Measurements from ENCODE around the gene CPNE6. TPM values are rescaled to one million over a fixed set of nuclear protein-coding genes. Genes with fewer than 3 reads are reported as not detected.
"Not testable (repeated sequence)": the region's sequence is repeated elsewhere in the genome, so short reads cannot be mapped to it uniquely, and the experiment has no call there.

CPNE6 gene
- total and polyA plus RNA-seq, 2 of the 13 experiments (the other 11 are each of a cell fraction or from before 2014, with no cell fraction given), result not detected

GRCh38 chr14:24031331-24031730 is 40.0 kb upstream of the CPNE6 start:
- H2AFZ ChIP-seq (ENCODE audit: low read length); H3K9ac ChIP-seq (ENCODE audit: insufficient read depth, low read depth, low read length); H3K4me3 ChIP-seq (replicated peaks in 1 of 3; ENCODE audit: insufficient read depth in 1 of 3, low read depth in 2 of 3, low read length in 3 of 3); H3K79me2 ChIP-seq (ENCODE audit: insufficient read depth, low read length); H3K27ac ChIP-seq (ENCODE audit: extremely low read length, insufficient read depth, low read length); POLR2A ChIA-PET; ATAC-seq; H4K20me1 ChIP-seq (ENCODE audit: insufficient read depth, low read length); H3K27me3 ChIP-seq (ENCODE audit: control insufficient read depth in 1 of 2, insufficient read depth in 2 of 2, low read length in 2 of 2); H3K4me2 ChIP-seq (ENCODE audit: low read depth, low read length); FAIRE-seq; BruUV-seq (replicated peaks); DNase-seq (ENCODE audit: low spot score); CTCF ChIA-PET (ENCODE audit: low intra/inter-chr PET ratio, low total read pairs); H3K36me3 ChIP-seq (replicated peaks in 1 of 2; ENCODE audit: control insufficient read depth in 1 of 2, insufficient read depth in 2 of 2, low read length in 2 of 2): not testable (repeated sequence)
- intact Hi-C loops (cut with micrococcal nuclease; ENCODE audit: unreplicated experiment) (loop anchor here (10.0 kb wide), 1 partner anchor 307 kb away; no protein-coding TSS in a partner anchor), in situ Hi-C loops (cut with HindIII; ENCODE audit: extremely low pct_ligation_motif_present, low pct_unique_long_range_greater_than_20kb) (loop anchor here (10.0 kb wide), 1 partner anchor 47 kb away; the partner anchor contains the start of gene DHRS4L2)
- Histone ChIP-seq H3K4me1 (ENCODE audit: insufficient read depth, low read length) (peaks cover 43% of the 10 kb centered on the region), H3K9me3 (ENCODE audit: low read length) (peaks cover 12% of the 10 kb centered on the region)
- TF ChIP-seq ZMYM3 (CRISPR knock-in tag; IDR thresholded peaks at IDR 0.05), result peak; percentile 59; the same call in 1 of the 2 replicates
- TF ChIP-seq HMG20A (CRISPR knock-in tag; IDR thresholded peaks at IDR 0.05; ENCODE audit: borderline replicate concordance), result peak; percentile 17; the same call in 1 of the 2 replicates
- 0 out of 2 replicates have a peak, but pooled peaks have one; percentile 8 for TF ChIP-seq KDM1A (CRISPR knock-in tag; IDR thresholded peaks at IDR 0.05)
- 0 out of 2 replicates have a peak, but pooled peaks have one; percentile 19 for TF ChIP-seq SKIL (CRISPR knock-in tag; IDR thresholded peaks at IDR 0.05; ENCODE audit: borderline replicate concordance)
- WGBS (ENCODE audit: low lambda C conversion rate), result 63% methylated on average over 2 of the region's 2 CpGs

- Histone ChIP-seq H4K20me1 (ENCODE audit: insufficient read depth, low read length) (no peaks in the 10 kb centered on the region), H2AFZ (ENCODE audit: low read length) (no peak overlapping the region), H3K4me2 (ENCODE audit: low read depth, low read length) (no peak overlapping the region), H3K9me3 (ENCODE audit: low read length) (peaks cover 12% of the 10 kb centered on the region), H3K79me2 (ENCODE audit: insufficient read depth, low read length) (no peaks in the 10 kb centered on the region), H3K27me3 (ENCODE audit: control insufficient read depth in 1 of 2, insufficient read depth in 2 of 2, low read length in 2 of 2) (no peaks in the 10 kb centered on the region), H3K27ac (ENCODE audit: extremely low read length, insufficient read depth, low read length) (no peak overlapping the region), H3K4me3 (replicated peaks in 1 of 3; ENCODE audit: insufficient read depth in 1 of 3, low read depth in 2 of 3, low read length in 3 of 3) (no peak overlapping the region), H3K4me1 (ENCODE audit: insufficient read depth, low read length) (peaks cover 43% of the 10 kb centered on the region), H3K36me3 (replicated peaks in 1 of 2; ENCODE audit: control insufficient read depth in 1 of 2, insufficient read depth in 2 of 2, low read length in 2 of 2) (no peaks in the 10 kb centered on the region), H3K9ac (ENCODE audit: insufficient read depth, low read depth, low read length) (no peak overlapping the region)
- intact Hi-C loops (cut with micrococcal nuclease; ENCODE audit: unreplicated experiment), result loop anchor here (10.0 kb wide), 1 partner anchor 308 kb away; no protein-coding TSS in a partner anchor
- ChIA-PET CTCF (ENCODE audit: low intra/inter-chr PET ratio, low total read pairs) (no interaction called here), POLR2A (interaction anchor here (0.7 to 1.1 kb wide), 3 partner anchors 51 to 77 kb away, joined by 4 read pairs; partner anchors contain the start of gene PCK2)
- 17% methylated on average over 2 of the region's 2 CpGs for WGBS (ENCODE audit: low lambda C conversion rate)
- BruUV-seq (replicated peaks), result no TSS peak
- FAIRE-seq (no peak), DNase-seq (ENCODE audit: low spot score) (peak; percentile 89), ATAC-seq (no peak)
- in situ Hi-C loops (cut with HindIII; ENCODE audit: extremely low pct_ligation_motif_present, low pct_unique_long_range_greater_than_20kb), result loop anchor here (10.0 kb wide), 1 partner anchor 48 kb away; the partner anchor contains the start of gene DHRS4L2
- TF ChIP-seq, protein P1, sequence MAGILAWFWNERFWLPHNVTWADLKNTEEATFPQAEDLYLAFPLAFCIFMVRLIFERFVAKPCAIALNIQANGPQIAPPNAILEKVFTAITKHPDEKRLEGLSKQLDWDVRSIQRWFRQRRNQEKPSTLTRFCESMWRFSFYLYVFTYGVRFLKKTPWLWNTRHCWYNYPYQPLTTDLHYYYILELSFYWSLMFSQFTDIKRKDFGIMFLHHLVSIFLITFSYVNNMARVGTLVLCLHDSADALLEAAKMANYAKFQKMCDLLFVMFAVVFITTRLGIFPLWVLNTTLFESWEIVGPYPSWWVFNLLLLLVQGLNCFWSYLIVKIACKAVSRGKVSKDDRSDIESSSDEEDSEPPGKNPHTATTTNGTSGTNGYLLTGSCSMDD (CRISPR knock-in tag; IDR thresholded peaks at IDR 0.05), result no peak
- TF ChIP-seq POLR2A (IDR thresholded peaks at IDR 0.05; ENCODE audit: insufficient read depth in 1 of 2, low read depth in 2 of 2, low read length in 2 of 2) (no peak), MAFF (IDR thresholded peaks at IDR 0.05; ENCODE audit: low read depth, low read length) (peak; percentile 91)
- TF ChIP-seq, protein P2, sequence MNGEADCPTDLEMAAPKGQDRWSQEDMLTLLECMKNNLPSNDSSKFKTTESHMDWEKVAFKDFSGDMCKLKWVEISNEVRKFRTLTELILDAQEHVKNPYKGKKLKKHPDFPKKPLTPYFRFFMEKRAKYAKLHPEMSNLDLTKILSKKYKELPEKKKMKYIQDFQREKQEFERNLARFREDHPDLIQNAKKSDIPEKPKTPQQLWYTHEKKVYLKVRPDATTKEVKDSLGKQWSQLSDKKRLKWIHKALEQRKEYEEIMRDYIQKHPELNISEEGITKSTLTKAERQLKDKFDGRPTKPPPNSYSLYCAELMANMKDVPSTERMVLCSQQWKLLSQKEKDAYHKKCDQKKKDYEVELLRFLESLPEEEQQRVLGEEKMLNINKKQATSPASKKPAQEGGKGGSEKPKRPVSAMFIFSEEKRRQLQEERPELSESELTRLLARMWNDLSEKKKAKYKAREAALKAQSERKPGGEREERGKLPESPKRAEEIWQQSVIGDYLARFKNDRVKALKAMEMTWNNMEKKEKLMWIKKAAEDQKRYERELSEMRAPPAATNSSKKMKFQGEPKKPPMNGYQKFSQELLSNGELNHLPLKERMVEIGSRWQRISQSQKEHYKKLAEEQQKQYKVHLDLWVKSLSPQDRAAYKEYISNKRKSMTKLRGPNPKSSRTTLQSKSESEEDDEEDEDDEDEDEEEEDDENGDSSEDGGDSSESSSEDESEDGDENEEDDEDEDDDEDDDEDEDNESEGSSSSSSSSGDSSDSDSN (CRISPR knock-in tag; IDR thresholded peaks at IDR 0.05), result no peak
Observed at GRCh38 chr14:24032727-24033418, 38.5 kb upstream of the CPNE6 start.

Data from HepG2 (cell line).